ENCODE measurements around the gene MAST4.

DNA sequence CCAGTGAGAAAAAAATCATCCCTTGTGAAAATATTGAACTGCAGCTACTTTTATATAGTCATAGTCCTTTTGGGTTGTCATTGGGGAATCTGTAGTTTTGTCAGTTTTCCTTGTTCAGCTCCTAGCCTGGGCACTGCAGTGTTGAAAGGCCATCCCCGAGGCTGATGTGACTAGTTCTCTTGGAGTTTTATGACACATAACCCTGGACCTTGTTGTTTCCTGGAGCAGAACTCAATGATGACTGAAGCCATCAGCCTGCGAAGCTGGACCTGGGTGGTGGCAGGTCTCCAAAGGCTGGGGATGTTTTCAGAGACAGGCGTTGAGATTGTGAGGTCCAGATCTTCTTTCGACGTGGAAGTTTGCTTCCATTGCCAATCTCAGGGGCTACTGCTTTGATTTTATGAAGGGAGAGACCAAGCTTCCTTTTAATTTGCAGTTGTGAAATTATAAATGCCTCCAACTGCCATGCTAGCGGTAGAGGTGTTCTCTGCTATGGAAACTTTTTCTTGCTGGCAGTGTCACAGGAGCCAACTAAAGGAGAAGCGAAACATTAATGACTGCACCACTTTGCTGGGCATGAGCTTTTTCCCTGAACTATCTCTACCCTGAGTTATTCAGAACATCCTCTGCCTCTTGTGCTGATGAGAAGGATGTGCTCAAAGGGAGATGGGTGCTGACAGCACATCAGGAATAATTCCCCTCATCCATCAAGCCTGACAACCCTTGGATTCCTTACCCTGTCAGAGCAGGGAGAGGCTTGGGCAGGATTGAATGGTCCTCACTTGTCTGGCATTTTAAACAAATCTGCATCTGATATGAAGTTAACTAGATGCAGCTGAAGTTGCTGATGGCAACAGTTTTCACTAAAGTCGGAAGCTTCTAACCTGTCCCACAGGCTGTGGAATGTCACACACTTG is 209.6 kb downstream of the MAST4 start:
- TF ChIP-seq, protein P1, sequence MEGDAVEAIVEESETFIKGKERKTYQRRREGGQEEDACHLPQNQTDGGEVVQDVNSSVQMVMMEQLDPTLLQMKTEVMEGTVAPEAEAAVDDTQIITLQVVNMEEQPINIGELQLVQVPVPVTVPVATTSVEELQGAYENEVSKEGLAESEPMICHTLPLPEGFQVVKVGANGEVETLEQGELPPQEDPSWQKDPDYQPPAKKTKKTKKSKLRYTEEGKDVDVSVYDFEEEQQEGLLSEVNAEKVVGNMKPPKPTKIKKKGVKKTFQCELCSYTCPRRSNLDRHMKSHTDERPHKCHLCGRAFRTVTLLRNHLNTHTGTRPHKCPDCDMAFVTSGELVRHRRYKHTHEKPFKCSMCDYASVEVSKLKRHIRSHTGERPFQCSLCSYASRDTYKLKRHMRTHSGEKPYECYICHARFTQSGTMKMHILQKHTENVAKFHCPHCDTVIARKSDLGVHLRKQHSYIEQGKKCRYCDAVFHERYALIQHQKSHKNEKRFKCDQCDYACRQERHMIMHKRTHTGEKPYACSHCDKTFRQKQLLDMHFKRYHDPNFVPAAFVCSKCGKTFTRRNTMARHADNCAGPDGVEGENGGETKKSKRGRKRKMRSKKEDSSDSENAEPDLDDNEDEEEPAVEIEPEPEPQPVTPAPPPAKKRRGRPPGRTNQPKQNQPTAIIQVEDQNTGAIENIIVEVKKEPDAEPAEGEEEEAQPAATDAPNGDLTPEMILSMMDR (IDR thresholded peaks at IDR 0.05) = no peak
- TF ChIP-seq, protein P2, sequence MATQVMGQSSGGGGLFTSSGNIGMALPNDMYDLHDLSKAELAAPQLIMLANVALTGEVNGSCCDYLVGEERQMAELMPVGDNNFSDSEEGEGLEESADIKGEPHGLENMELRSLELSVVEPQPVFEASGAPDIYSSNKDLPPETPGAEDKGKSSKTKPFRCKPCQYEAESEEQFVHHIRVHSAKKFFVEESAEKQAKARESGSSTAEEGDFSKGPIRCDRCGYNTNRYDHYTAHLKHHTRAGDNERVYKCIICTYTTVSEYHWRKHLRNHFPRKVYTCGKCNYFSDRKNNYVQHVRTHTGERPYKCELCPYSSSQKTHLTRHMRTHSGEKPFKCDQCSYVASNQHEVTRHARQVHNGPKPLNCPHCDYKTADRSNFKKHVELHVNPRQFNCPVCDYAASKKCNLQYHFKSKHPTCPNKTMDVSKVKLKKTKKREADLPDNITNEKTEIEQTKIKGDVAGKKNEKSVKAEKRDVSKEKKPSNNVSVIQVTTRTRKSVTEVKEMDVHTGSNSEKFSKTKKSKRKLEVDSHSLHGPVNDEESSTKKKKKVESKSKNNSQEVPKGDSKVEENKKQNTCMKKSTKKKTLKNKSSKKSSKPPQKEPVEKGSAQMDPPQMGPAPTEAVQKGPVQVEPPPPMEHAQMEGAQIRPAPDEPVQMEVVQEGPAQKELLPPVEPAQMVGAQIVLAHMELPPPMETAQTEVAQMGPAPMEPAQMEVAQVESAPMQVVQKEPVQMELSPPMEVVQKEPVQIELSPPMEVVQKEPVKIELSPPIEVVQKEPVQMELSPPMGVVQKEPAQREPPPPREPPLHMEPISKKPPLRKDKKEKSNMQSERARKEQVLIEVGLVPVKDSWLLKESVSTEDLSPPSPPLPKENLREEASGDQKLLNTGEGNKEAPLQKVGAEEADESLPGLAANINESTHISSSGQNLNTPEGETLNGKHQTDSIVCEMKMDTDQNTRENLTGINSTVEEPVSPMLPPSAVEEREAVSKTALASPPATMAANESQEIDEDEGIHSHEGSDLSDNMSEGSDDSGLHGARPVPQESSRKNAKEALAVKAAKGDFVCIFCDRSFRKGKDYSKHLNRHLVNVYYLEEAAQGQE (IDR thresholded peaks at IDR 0.05) = no peak
- no peak for TF ChIP-seq EHMT2 (IDR thresholded peaks at IDR 0.05; ENCODE audit: low read depth)

Measured in A549 (cell line).